Measurements from ENCODE around the gene PRAC2.
A peak's percentile ranks its signal among the peaks of the same experiment; 100 is the strongest.

PRAC2 gene

DNA sequence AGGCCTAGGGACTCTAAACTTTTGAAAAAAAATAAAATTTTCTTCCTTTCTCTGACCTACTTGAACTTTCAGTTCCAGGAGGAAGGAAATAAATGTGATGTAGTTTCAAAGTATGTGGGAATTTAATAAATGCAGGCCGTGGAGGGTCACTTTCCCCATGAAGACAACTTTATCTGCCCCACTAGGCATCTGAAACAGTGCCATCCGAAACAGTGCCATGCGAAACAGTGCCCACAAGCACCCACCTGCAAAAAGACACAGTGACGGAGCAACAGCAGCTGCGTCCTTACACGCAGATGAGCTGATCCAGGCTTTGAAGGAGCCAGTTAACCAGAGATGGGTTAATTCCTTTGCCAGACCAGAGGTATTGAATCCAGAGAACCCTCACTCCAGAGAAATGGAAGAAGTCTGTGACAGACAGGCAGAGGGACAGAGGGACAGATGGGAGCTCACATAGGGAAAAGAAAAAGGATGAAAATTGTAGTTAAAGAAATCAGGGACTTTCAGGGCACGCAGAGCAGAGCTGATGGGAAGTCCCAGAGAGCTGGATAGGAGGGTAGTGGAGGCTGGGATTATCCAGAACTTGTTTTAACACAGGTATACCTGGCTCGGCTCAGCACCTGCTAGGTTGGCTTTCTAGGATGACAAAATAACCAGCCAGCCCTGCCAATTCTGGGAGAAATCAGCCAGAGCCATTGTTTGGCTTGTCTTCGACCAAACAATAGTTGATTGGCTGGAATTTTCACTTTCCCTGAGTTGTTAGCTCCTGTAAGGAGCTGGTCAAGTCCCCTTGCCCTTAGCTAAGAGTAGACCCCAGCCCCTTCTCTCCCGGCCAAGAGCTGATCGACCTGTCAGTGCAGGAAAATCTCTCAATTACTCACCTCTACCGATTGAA, 22.6 kb downstream of the PRAC2 start:
- Histone ChIP-seq H3K9me3 (replicated peaks; ENCODE audit: insufficient read depth, low read length) (no peaks in the 10 kb centered on the region), H4K20me1 (ENCODE audit: insufficient read depth, low read length) (no peaks in the 10 kb centered on the region), H2AFZ (ENCODE audit: low read length) (no peak overlapping the region), H3K27me3 (replicated peaks; ENCODE audit: insufficient read depth, low read length) (peaks cover 99% of the 10 kb centered on the region), H3K36me3 (replicated peaks; ENCODE audit: insufficient read depth, low read length) (no peaks in the 10 kb centered on the region), H3K4me1 (ENCODE audit: low read length) (no peaks in the 10 kb centered on the region), H3F3A (ENCODE audit: insufficient read depth, low read length) (no peaks in the 10 kb centered on the region), H3K4me3 (ENCODE audit: low read length) (no peak overlapping the region), H3K79me2 (ENCODE audit: low read length) (no peaks in the 10 kb centered on the region), H3K9ac (ENCODE audit: low read length) (no peak overlapping the region), H3K4me2 (ENCODE audit: low read depth, low read length) (peak overlapping the region; percentile 9; the same call in 1 of the 2 replicates), H3K9me2 (replicated peaks; ENCODE audit: insufficient read depth, low read length) (no peaks in the 10 kb centered on the region), H3K27ac (ENCODE audit: low read length) (no peak overlapping the region)
- no peak for DNase-seq
- TF ChIP-seq EZH2 (optimal IDR thresholded peaks at IDR 0.05; ENCODE audit: low read depth, low read length) = no peak
- TF ChIP-seq, protein P1, sequence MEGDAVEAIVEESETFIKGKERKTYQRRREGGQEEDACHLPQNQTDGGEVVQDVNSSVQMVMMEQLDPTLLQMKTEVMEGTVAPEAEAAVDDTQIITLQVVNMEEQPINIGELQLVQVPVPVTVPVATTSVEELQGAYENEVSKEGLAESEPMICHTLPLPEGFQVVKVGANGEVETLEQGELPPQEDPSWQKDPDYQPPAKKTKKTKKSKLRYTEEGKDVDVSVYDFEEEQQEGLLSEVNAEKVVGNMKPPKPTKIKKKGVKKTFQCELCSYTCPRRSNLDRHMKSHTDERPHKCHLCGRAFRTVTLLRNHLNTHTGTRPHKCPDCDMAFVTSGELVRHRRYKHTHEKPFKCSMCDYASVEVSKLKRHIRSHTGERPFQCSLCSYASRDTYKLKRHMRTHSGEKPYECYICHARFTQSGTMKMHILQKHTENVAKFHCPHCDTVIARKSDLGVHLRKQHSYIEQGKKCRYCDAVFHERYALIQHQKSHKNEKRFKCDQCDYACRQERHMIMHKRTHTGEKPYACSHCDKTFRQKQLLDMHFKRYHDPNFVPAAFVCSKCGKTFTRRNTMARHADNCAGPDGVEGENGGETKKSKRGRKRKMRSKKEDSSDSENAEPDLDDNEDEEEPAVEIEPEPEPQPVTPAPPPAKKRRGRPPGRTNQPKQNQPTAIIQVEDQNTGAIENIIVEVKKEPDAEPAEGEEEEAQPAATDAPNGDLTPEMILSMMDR (IDR thresholded peaks at IDR 0.05; ENCODE audit: low read length) = no peak
- no peak for TF ChIP-seq EZH2phosphoT487 (IDR thresholded peaks at IDR 0.05; ENCODE audit: low read length)

DNA sequence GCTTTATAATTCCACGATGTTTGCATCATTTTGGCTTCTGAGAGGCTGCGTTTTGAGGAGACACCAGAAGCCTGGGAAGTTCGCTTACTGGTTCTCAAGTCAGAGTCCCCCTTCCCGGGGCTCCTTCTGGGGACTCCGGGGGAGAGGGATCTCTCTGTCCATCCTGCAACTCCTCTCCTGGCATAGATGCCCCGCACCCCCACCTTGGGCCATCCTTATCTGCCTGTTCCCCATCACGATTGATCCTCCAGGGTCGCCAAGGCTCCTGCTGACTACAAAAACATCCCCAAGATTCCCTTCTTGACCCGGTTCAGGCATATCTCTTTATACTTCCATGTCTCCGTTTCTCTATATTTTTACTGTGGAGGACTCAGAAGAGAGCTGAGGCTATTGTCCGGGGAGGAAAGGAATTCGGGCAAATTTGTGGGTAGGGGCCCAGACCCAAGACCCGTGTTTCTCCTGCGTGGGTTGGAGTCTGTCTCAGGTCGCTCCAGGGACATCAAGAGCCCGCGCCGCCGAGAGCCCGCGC, 24.0 kb downstream of the PRAC2 start:
- Histone ChIP-seq H3F3A (ENCODE audit: insufficient read depth, low read length) (no peaks in the 10 kb centered on the region), H2AFZ (ENCODE audit: low read length) (no peak overlapping the region), H3K79me2 (ENCODE audit: low read length) (no peaks in the 10 kb centered on the region), H3K36me3 (replicated peaks; ENCODE audit: insufficient read depth, low read length) (no peaks in the 10 kb centered on the region), H3K4me1 (ENCODE audit: low read length) (no peaks in the 10 kb centered on the region), H3K27me3 (replicated peaks; ENCODE audit: insufficient read depth, low read length) (peaks cover 99% of the 10 kb centered on the region), H3K27ac (ENCODE audit: low read length) (no peak overlapping the region), H3K9me3 (replicated peaks; ENCODE audit: insufficient read depth, low read length) (no peaks in the 10 kb centered on the region), H3K4me2 (ENCODE audit: low read depth, low read length) (peak overlapping the region; percentile 4; the same call in 1 of the 2 replicates), H3K9ac (ENCODE audit: low read length) (no peak overlapping the region), H3K9me2 (replicated peaks; ENCODE audit: insufficient read depth, low read length) (no peaks in the 10 kb centered on the region), H4K20me1 (ENCODE audit: insufficient read depth, low read length) (no peaks in the 10 kb centered on the region), H3K4me3 (ENCODE audit: low read length) (no peak overlapping the region)
- TF ChIP-seq, protein P1 (IDR thresholded peaks at IDR 0.05; ENCODE audit: low read length) = no peak
- TF ChIP-seq EZH2 (optimal IDR thresholded peaks at IDR 0.05; ENCODE audit: low read depth, low read length) (no peak), EZH2phosphoT487 (IDR thresholded peaks at IDR 0.05; ENCODE audit: low read length) (no peak)
- no peak for DNase-seq

DNA sequence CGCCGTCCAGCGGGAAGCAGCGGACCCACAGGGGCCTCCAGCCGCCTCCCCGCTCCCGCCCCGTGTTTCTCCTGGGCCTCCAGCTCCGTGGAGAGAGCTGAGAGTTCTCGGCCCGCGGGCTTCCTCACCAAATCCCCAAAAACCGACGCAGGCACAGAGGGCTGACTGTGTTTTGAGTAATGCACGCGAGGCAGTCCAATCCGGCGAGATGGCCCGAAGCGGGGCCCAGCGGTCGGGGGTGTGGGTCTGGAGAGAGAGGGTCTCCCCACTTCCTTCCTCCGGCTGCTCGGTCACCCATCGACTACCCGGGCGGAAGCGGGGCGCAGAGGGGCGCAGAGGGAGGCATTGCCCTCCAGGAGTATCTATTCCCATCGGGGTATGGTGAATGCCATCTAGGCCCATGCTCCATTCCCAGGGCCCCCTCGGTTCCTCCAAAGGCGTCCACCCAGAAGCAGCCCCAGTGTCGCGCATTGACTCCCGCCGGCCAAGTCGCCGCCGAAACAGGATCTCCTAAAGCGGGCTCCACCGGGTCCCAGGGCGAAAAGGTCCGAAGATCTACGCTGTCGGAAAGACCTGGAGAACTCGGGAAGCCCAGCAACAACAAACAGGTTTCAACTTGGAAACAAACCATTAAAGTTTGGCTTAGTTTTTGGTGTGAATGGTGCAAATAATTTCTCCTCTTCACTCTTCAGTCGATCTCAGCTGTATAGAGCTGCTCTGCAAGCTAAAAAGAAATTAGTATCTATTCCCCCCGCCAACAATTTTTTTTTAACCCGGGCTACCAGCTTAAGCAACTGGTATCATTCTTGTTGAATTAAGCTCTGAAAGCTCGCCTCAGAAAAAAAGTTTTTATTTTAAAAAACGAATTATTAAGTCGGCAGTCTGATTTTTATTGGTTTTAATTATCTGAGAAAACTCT, 24.7 kb downstream of the PRAC2 start:
- Histone ChIP-seq H3K4me2 (ENCODE audit: low read depth, low read length) (no peak overlapping the region), H2AFZ (ENCODE audit: low read length) (no peak overlapping the region), H3K27ac (ENCODE audit: low read length) (no peak overlapping the region)

More for the DNA sequence above, 24.7 kb downstream of the PRAC2 start:
- H4K20me1 ChIP-seq (ENCODE audit: insufficient read depth, low read length) = no peaks in the 10 kb centered on the region
- DNase-seq = no peak
- H3K9me2 ChIP-seq (replicated peaks; ENCODE audit: insufficient read depth, low read length) = no peaks in the 10 kb centered on the region
- H3K4me3 ChIP-seq (ENCODE audit: low read length) = no peak overlapping the region
- no peaks in the 10 kb centered on the region for H3K4me1 ChIP-seq (ENCODE audit: low read length)
- no peaks in the 10 kb centered on the region for H3F3A ChIP-seq (ENCODE audit: insufficient read depth, low read length)
- TF ChIP-seq EZH2 (optimal IDR thresholded peaks at IDR 0.05; ENCODE audit: low read depth, low read length) = no peak
- TF ChIP-seq, protein P1 (IDR thresholded peaks at IDR 0.05; ENCODE audit: low read length) = no peak
- TF ChIP-seq EZH2phosphoT487 (IDR thresholded peaks at IDR 0.05; ENCODE audit: low read length) = no peak
- no peaks in the 10 kb centered on the region for H3K79me2 ChIP-seq (ENCODE audit: low read length)
- no peaks in the 10 kb centered on the region for H3K36me3 ChIP-seq (replicated peaks; ENCODE audit: insufficient read depth, low read length)
- no peak overlapping the region for H3K9ac ChIP-seq (ENCODE audit: low read length)
- H3K9me3 ChIP-seq (replicated peaks; ENCODE audit: insufficient read depth, low read length) = no peaks in the 10 kb centered on the region
- H3K27me3 ChIP-seq (replicated peaks; ENCODE audit: insufficient read depth, low read length) = peaks cover 99% of the 10 kb centered on the region
